ENCODE measurements around the gene EPB41L2. TPM values are rescaled to one million over a fixed set of nuclear protein-coding genes. Genes with fewer than 3 reads are reported as not detected.

EPB41L2 gene
- total and polyA plus RNA-seq, 2 donors from 2014 or later, result 19.6 to 111 TPM

DNA sequence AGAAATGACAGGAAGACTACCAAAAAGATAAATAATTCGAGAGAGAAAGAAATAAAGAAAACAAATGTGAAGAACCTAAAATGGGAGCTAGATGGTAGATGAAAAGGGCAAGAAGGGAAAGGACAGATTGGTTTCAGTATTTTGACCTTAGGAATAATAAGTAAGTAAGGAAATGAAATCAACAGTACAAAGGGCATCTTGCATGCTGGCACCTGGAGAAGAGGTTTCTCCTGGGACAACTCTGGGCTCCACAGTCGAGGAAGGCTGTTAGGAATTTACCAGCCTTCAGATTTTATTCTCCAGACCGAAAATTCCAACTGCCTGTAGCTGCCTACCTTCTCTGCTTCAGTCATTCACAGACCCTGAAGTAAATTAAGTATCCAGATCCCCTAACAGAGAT is 155.4 kb downstream of the EPB41L2 start:
- DNase-seq, result no peak
- no peaks in the 10 kb centered on the region for H3K36me3 ChIP-seq (ENCODE audit: control insufficient read depth in 2 of 3, insufficient read depth in 3 of 3, low read length in 3 of 3)

DNA sequence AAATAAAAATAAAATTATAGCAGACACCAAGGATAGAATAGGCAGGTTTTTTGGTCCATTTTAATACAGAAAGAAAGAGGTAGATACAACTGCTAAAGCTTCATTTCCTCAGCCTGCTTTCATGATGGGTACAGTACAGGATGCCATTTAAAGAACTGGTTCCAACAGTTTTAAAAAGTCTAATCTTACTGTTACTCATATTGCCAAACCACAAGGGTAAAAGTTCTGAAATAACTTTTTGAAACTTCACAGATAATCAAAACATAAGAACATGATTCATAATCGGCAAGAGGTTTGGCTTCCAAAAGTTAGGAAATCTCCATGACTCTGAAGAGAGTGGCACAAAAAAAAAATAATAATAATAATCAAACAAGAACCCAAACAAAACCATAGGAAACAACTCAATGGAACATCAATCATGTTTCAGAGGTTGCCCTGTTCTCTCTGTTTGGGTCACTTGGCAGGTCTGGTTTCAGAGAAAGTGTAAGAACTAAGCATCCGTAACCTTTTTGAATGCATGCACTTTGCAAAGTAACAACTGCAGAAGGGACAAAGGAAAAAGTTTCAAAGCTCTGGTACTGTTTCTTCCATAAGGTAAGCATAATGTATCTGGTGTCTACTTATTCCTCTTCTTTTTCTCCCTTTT is 156.2 kb downstream of the EPB41L2 start:
- Histone ChIP-seq H3K27ac (ENCODE audit: low read depth in 2 of 2, low read length in 2 of 2) (no peak overlapping the region), H3K36me3 (ENCODE audit: control insufficient read depth in 2 of 3, insufficient read depth in 3 of 3, low read length in 3 of 3) (no peaks in the 10 kb centered on the region), H3K4me1 (ENCODE audit: control insufficient read depth in 2 of 3, insufficient read depth in 2 of 3, low read depth in 1 of 3, low read length in 3 of 3) (peaks cover 0 to 6% (median 0%) of the 10 kb centered on the region in 3 donors), H3K9ac (ENCODE audit: low read length in 3 of 3) (no peak overlapping the region), H3K9me3 (ENCODE audit: control insufficient read depth in 2 of 3, insufficient read depth in 1 of 3, low read length in 3 of 3) (no peaks in the 10 kb centered on the region), H3K27me3 (ENCODE audit: control insufficient read depth, insufficient read depth, low read length) (no peaks in the 10 kb centered on the region), H3K4me3 (ENCODE audit: low read length in 3 of 3) (peak overlapping the region in 1 of 3 donors; percentile 7)
- FAIRE-seq, result no peak
- peak in 1 of 5 donors; percentile 3 for DNase-seq
- intact Hi-C loops (cut with DNase I), result no loop called here
- TF ChIP-seq, protein P1, sequence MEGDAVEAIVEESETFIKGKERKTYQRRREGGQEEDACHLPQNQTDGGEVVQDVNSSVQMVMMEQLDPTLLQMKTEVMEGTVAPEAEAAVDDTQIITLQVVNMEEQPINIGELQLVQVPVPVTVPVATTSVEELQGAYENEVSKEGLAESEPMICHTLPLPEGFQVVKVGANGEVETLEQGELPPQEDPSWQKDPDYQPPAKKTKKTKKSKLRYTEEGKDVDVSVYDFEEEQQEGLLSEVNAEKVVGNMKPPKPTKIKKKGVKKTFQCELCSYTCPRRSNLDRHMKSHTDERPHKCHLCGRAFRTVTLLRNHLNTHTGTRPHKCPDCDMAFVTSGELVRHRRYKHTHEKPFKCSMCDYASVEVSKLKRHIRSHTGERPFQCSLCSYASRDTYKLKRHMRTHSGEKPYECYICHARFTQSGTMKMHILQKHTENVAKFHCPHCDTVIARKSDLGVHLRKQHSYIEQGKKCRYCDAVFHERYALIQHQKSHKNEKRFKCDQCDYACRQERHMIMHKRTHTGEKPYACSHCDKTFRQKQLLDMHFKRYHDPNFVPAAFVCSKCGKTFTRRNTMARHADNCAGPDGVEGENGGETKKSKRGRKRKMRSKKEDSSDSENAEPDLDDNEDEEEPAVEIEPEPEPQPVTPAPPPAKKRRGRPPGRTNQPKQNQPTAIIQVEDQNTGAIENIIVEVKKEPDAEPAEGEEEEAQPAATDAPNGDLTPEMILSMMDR (IDR thresholded peaks at IDR 0.05; ENCODE audit: borderline replicate concordance, extremely low read depth, insufficient read depth), result no peak

More for the DNA sequence above, 155.4 kb downstream of the EPB41L2 start:
- intact Hi-C loops (cut with DNase I), result no loop called here
- FAIRE-seq, result no peak
- peaks cover 0 to 6% (median 0%) of the 10 kb centered on the region in 3 donors for H3K4me1 ChIP-seq (ENCODE audit: control insufficient read depth in 2 of 3, insufficient read depth in 2 of 3, low read depth in 1 of 3, low read length in 3 of 3)
- no peaks in the 10 kb centered on the region for H3K9me3 ChIP-seq (ENCODE audit: control insufficient read depth in 2 of 3, insufficient read depth in 1 of 3, low read length in 3 of 3)
- H3K9ac ChIP-seq (ENCODE audit: low read length in 3 of 3), result no peak overlapping the region
- no peaks in the 10 kb centered on the region for H3K27me3 ChIP-seq (ENCODE audit: control insufficient read depth, insufficient read depth, low read length)
- H3K4me3 ChIP-seq (ENCODE audit: low read length in 3 of 3), result no peak overlapping the region
- TF ChIP-seq, protein P1 (IDR thresholded peaks at IDR 0.05; ENCODE audit: borderline replicate concordance, extremely low read depth, insufficient read depth), result no peak
- no peak overlapping the region for H3K27ac ChIP-seq (ENCODE audit: low read depth in 2 of 2, low read length in 2 of 2)

DNA sequence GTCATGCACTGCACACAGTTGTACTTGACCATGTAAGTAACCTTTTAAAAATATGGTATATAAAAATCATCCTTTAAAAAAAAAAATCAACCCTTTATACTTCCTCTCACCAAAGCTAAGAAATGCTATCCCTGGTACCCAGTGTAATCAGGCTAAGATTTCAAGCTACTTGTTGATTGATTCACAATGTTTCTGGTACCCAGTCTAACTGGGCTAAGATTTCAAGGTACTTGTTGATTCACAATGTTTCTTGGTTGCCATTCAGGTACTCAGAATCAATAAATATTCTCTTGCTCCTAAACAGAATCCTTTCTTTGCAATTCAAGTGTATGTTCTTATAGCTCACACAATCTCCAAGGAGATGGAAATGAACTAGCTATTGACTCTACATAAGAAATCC is 159.4 kb downstream of the EPB41L2 start:
- intact Hi-C loops (cut with DNase I), result no loop called here
- Histone ChIP-seq H3K27me3 (ENCODE audit: control insufficient read depth, insufficient read depth, low read length) (no peaks in the 10 kb centered on the region), H3K27ac (ENCODE audit: low read depth in 2 of 2, low read length in 2 of 2) (no peak overlapping the region), H3K9me3 (ENCODE audit: control insufficient read depth in 2 of 3, insufficient read depth in 1 of 3, low read length in 3 of 3) (no peaks in the 10 kb centered on the region), H3K4me1 (ENCODE audit: control insufficient read depth in 2 of 3, insufficient read depth in 2 of 3, low read depth in 1 of 3, low read length in 3 of 3) (peaks cover 0 to 6% (median 0%) of the 10 kb centered on the region in 3 donors), H3K9ac (ENCODE audit: low read length in 3 of 3) (no peak overlapping the region), H3K36me3 (ENCODE audit: control insufficient read depth in 2 of 3, insufficient read depth in 3 of 3, low read length in 3 of 3) (no peaks in the 10 kb centered on the region), H3K4me3 (ENCODE audit: low read length in 3 of 3) (no peak overlapping the region)
- no peak for FAIRE-seq
- no peak for DNase-seq
- TF ChIP-seq, protein P1 (IDR thresholded peaks at IDR 0.05; ENCODE audit: borderline replicate concordance, extremely low read depth, insufficient read depth), result no peak

Data from kidney (tissue), 14 donors.